HEK293T (cell line): ENCODE measurements around the gene DHRS13.

Experiments
- CTCF ChIA-PET: fragments of 350-600 bp; formaldehyde crosslinking; extraction: SDS; loops from one replicate; lab custom pipeline; 2021; ENCODE audit warnings: antibody characterized with exemption, inconsistent platforms; lab: Yijun Ruan, JAX
- POLR2A ChIA-PET: fragments of 350-600 bp; formaldehyde crosslinking; extraction: SDS; loops from one replicate; lab custom pipeline; 2020; ENCODE audit warnings: antibody characterized with exemption, inconsistent platforms; lab: Yijun Ruan, JAX
- DNase-seq: peaks from one replicate; pipeline ENCODE4 v3.0.0; 2012; ENCODE audit warnings: mixed read lengths; ENCODE audit errors: extremely low spot score
- ARNT ChIP-seq: fragments of 450-650 bp; IDR thresholded peaks from 2 replicates; pipeline ENCODE4 v1.6.1; 2017; ENCODE audit warnings: mild to moderate bottlenecking
- BHLHE40 ChIP-seq: fragments of 450-650 bp; IDR thresholded peaks from 2 replicates; pipeline ENCODE4 v1.6.1; 2016; ENCODE audit warnings: mild to moderate bottlenecking, moderate library complexity, borderline replicate concordance
- CTBP1 ChIP-seq: fragments of 450-650 bp; IDR thresholded peaks from 2 replicates; pipeline ENCODE4 v1.6.1; 2016; ENCODE audit warnings: borderline replicate concordance
- ELF4 ChIP-seq: fragments of 450-650 bp; IDR thresholded peaks from 2 replicates; pipeline ENCODE4 v1.6.1; 2017; ENCODE audit warnings: antibody characterized with exemption
- FOXA1 ChIP-seq: fragments of 450-650 bp; IDR thresholded peaks from 2 replicates; pipeline ENCODE4 v1.6.1; 2016; ENCODE audit warnings: mild to moderate bottlenecking
- FOXK2 ChIP-seq: fragments of 450-650 bp; IDR thresholded peaks from 2 replicates; pipeline ENCODE4 v1.6.1; 2016; ENCODE audit warnings: mild to moderate bottlenecking
- FOXM1 ChIP-seq: fragments of 450-650 bp; IDR thresholded peaks from 2 replicates; pipeline ENCODE4 v1.6.1; 2017; ENCODE audit warnings: mild to moderate bottlenecking, borderline replicate concordance
- HDGF ChIP-seq: fragments of 450-650 bp; IDR thresholded peaks from 2 replicates; pipeline ENCODE4 v1.6.1; 2017; ENCODE audit warnings: antibody characterized with exemption, borderline replicate concordance
- L3MBTL2 ChIP-seq: fragments of 450-650 bp; conservative IDR thresholded peaks from 2 replicates; pipeline ENCODE4 v1.6.1; 2016; ENCODE audit warnings: mild to moderate bottlenecking
- LEF1 ChIP-seq: fragments of 450-650 bp; IDR thresholded peaks from 2 replicates; pipeline ENCODE4 v1.6.1; 2017; ENCODE audit warnings: mild to moderate bottlenecking, borderline replicate concordance
- NFRKB ChIP-seq: fragments of 450-650 bp; IDR thresholded peaks from 2 replicates; pipeline ENCODE4 v1.6.1; 2016; ENCODE audit warnings: mild to moderate bottlenecking, moderate library complexity
- SP1 ChIP-seq: fragments of 450-650 bp; IDR thresholded peaks from 2 replicates; pipeline ENCODE4 v1.6.1; 2017
- SUZ12 ChIP-seq: fragments of 450-650 bp; IDR thresholded peaks from 2 replicates; pipeline ENCODE4 v1.6.1; 2016; ENCODE audit warnings: mild to moderate bottlenecking
- TARDBP ChIP-seq: fragments of 450-650 bp; IDR thresholded peaks from 2 replicates; pipeline ENCODE4 v1.6.1; 2016
- ZNF384 ChIP-seq: fragments of 450-650 bp; IDR thresholded peaks from 2 replicates; pipeline ENCODE4 v1.6.1; 2016
- TF ChIP-seq, protein P1 (sequence below): fragments of 450-650 bp; IDR thresholded peaks from 2 replicates; pipeline ENCODE4 v1.6.1; 2016

Gene DHRS13

GRCh38 chr17:28912938-28913333, 10.1 kb upstream of the DHRS13 start:
- DNase-seq, result no peak
- ChIA-PET POLR2A (interaction anchor here (0.6 to 1.7 kb wide), 5 partner anchors 15 to 188 kb away, joined by 3 to 6 read pairs (median 4); partner anchors contain the start of genes FLOT2 and PHF12), CTCF (interaction anchor here (0.7 to 2.7 kb wide), 5 partner anchors 39 to 149 kb away, joined by 3 to 8 read pairs (median 3); partner anchors contain the start of gene FAM222B)
- no peak for TF ChIP-seq ELF4
- TF ChIP-seq ZNF384, result no peak
- no peak for TF ChIP-seq NFRKB
- TF ChIP-seq ARNT, result no peak
- no peak for TF ChIP-seq FOXM1
- no peak for TF ChIP-seq CTBP1
- no peak for TF ChIP-seq HDGF
- no peak for TF ChIP-seq FOXA1
- no peak for TF ChIP-seq BHLHE40
- no peak for TF ChIP-seq LEF1
- no peak for TF ChIP-seq TARDBP
- TF ChIP-seq SP1, result no peak
- TF ChIP-seq SUZ12, result no peak
- TF ChIP-seq, protein P1, sequence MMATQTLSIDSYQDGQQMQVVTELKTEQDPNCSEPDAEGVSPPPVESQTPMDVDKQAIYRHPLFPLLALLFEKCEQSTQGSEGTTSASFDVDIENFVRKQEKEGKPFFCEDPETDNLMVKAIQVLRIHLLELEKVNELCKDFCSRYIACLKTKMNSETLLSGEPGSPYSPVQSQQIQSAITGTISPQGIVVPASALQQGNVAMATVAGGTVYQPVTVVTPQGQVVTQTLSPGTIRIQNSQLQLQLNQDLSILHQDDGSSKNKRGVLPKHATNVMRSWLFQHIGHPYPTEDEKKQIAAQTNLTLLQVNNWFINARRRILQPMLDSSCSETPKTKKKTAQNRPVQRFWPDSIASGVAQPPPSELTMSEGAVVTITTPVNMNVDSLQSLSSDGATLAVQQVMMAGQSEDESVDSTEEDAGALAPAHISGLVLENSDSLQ, result no peak
- no peak for TF ChIP-seq FOXK2
- TF ChIP-seq L3MBTL2, result no peak

DNA sequence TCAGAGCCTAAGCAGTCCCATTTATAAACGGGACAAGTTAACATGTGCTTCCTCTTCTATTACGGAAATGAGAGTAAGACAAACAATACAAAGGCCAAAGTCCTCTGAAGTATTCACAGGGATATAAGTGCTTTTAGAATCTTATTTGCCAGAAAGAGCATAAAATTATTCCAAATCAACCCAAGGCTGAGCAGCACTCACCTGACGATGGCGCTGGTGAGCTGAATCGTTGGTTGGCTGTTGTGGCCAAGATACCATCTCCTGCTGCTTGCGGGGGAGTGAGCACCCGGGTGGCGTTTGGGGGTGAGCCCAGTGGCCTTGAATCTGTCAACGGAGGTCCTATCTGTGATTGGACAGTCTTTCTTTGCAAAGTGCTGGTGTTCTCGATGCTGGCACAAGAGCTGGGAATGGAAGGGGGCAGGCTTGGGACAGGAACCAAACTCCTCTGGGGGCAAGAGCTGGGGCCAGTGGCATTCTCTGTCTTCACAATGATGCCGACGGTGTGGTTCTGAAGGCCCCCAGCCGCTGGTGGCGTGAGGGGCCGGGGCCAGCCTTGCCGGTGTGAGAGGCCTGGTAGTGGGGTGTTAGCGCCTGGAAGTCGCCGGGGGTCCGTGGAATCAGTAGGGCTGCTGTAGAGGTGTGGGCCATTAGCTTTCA, 9.5 kb upstream of the DHRS13 start:
- no peak for DNase-seq
- POLR2A ChIA-PET, result interaction anchor here (0.6 to 1.7 kb wide), 6 partner anchors 14 to 193 kb away, joined by 3 to 6 read pairs (median 4); partner anchors contain the start of genes FLOT2 and PHF12
- TF ChIP-seq ZNF384 (no peak), ELF4 (no peak), SP1 (no peak), NFRKB (no peak), L3MBTL2 (no peak), FOXM1 (no peak), FOXK2 (no peak), LEF1 (no peak), SUZ12 (no peak), HDGF (no peak), FOXA1 (no peak), CTBP1 (no peak), TARDBP (no peak), ARNT (no peak), BHLHE40 (no peak)
- TF ChIP-seq, protein P1, result no peak
- CTCF ChIA-PET, result interaction anchor here (0.7 to 2.7 kb wide), 5 partner anchors 40 to 149 kb away, joined by 3 to 8 read pairs (median 3); partner anchors contain the start of gene FAM222B

DNA sequence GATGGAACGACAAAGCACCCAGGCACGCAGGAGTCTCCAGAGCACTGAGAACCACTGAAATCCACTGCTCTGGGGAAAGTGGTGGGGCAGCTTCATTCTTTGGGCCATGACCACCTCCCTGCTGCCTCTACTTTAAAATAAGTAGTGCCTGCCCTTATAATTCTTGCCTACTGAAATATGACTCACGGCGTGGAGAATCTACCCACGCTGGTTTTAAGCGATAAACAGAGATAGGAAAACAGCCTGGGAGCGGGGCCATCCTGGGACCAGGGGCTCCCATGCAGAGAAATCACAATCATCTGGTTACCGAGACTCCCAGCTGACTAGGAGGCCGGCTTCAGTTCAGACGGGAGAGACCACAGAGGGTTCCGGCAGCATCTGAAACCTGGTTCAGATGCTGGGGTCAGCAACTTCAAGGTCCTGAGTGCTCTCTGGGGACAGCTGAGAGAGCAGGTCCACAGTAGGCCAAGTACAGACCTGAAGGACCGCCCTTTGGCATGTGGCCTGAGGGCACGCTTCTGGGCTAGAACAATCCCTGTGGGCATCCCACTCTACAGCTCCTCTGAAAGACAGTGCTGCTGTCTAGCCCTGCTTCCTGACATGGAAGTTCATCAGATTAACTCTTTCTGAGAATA, 8.6 kb upstream of the DHRS13 start:
- POLR2A ChIA-PET, result interaction anchor here (0.7 to 1.5 kb wide), 4 partner anchors 13 to 192 kb away, joined by 3 to 6 read pairs (median 3); partner anchors contain the start of gene PHF12
- CTCF ChIA-PET, result interaction anchor here (1.5 to 2.7 kb wide), 2 partner anchors 148 to 184 kb away, joined by 8 read pairs; no protein-coding TSS in a partner anchor
- TF ChIP-seq NFRKB (no peak), ARNT (no peak), ZNF384 (no peak), SP1 (no peak), FOXA1 (no peak), LEF1 (no peak), L3MBTL2 (no peak)
- DNase-seq, result no peak

GRCh38 chr17:28910534-28910933, 7.7 kb upstream of the DHRS13 start:
- ChIA-PET CTCF (interaction anchor here (1.5 to 2.7 kb wide), 2 partner anchors 147 to 183 kb away, joined by 8 read pairs; no protein-coding TSS in a partner anchor), POLR2A (interaction anchor here (0.7 to 1.5 kb wide), 3 partner anchors 12 to 166 kb away, joined by 3 read pairs; partner anchors contain the start of gene PHF12)
- no peak for DNase-seq
- TF ChIP-seq FOXK2 (no peak), BHLHE40 (no peak), CTBP1 (no peak), HDGF (no peak), ZNF384 (no peak), NFRKB (no peak), ARNT (no peak), FOXA1 (no peak), SP1 (no peak), TARDBP (no peak), FOXM1 (no peak), SUZ12 (no peak), LEF1 (no peak), L3MBTL2 (no peak), ELF4 (no peak)
- TF ChIP-seq, protein P1, result no peak

GRCh38 chr17:28908640-28909167, 5.8 kb upstream of the DHRS13 start:
- no peak for TF ChIP-seq NFRKB
- no peak for TF ChIP-seq ELF4
- no peak for TF ChIP-seq BHLHE40
- TF ChIP-seq TARDBP, result no peak
- TF ChIP-seq SP1, result no peak
- no peak for TF ChIP-seq ARNT
- TF ChIP-seq ZNF384, result no peak
- no peak for TF ChIP-seq HDGF
- TF ChIP-seq FOXM1, result no peak
- TF ChIP-seq CTBP1, result no peak
- no peak for TF ChIP-seq SUZ12
- CTCF ChIA-PET, result interaction anchor here (0.5 to 1.1 kb wide), 3 partner anchors 11 to 135 kb away, joined by 4 to 5 read pairs (median 4); partner anchors contain the start of gene FLOT2
- DNase-seq, result no peak
- POLR2A ChIA-PET, result interaction anchor here (0.8 to 2.4 kb wide), 4 partner anchors 41 to 182 kb away, joined by 3 to 16 read pairs (median 5); partner anchors contain the start of genes FAM222B, PHF12 and TLCD1
